Skeletal muscle satellite cell (primary cell): ENCODE measurements around the gene HTR2A.
A peak's percentile ranks its signal among the peaks of the same experiment; 100 is the strongest.

Source experiments
- H3K27me3 ChIP-seq: 2 replicates; pipeline ENCODE4 v1.7.0; 2013; ENCODE audit warnings: low read length; ENCODE audit not compliant: control insufficient read depth, insufficient read depth
- H3K36me3 ChIP-seq: 2 replicates; pipeline ENCODE4 v1.7.0; 2013; ENCODE audit warnings: mild to moderate bottlenecking, control low read depth, low read length; ENCODE audit not compliant: insufficient read depth
- H3K4me1 ChIP-seq: 2 replicates; pipeline ENCODE4 v1.7.0; 2013; ENCODE audit warnings: low read length; ENCODE audit not compliant: control insufficient read depth, insufficient read depth
- H3K4me2 ChIP-seq: 2 replicates; pipeline ENCODE4 v1.7.0; 2013; ENCODE audit warnings: mild to moderate bottlenecking, low read length
- H3K4me3 ChIP-seq: 2 replicates; pipeline ENCODE4 v1.7.0; 2013; ENCODE audit warnings: low read length
- H3K9ac ChIP-seq: 2 replicates; pipeline ENCODE4 v1.7.0; 2013; ENCODE audit warnings: mild to moderate bottlenecking, low read depth, low read length, moderate library complexity
- H3K9me3 ChIP-seq: replicated peaks from 2 replicates; pipeline ENCODE4 v1.7.0; 2013; ENCODE audit warnings: mild to moderate bottlenecking, control low read depth, low read length

The HTR2A gene

DNA sequence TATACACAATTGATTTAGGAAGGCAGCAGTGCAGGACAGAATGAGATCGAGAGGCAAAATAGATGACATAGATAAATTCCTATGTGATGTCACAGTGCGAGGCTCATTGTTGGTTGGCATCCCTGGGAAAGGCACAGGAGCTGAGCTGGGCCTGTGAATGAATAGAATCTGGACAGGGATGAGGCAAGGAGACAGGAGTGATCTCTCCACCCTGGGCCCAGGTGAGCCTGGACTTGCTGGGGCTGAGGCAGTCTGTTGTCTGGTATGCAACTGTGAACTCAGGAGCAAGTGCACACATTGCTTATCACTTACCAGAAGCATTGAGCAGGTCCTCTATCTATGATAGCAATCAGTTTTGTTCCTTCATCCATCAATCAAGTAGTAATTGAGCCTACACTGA lies 51.7 kb downstream of the HTR2A start:
- Histone ChIP-seq H3K36me3 (no peaks in the 10 kb centered on the region), H3K4me3 (no peak overlapping the region), H3K4me1 (no peaks in the 10 kb centered on the region), H3K27me3 (no peaks in the 10 kb centered on the region), H3K4me2 (no peak overlapping the region), H3K9me3 (no peaks in the 10 kb centered on the region), H3K9ac (no peak overlapping the region)

- Histone ChIP-seq H3K36me3 (no peaks in the 10 kb centered on the region), H3K27me3 (no peaks in the 10 kb centered on the region), H3K9ac (no peak overlapping the region), H3K9me3 (no peaks in the 10 kb centered on the region), H3K4me2 (no peak overlapping the region), H3K4me1 (no peaks in the 10 kb centered on the region), H3K4me3 (no peak overlapping the region)
These were observed 52.4 kb downstream of the HTR2A start for GRCh38 chr13:46844431-46844830.

- no peak overlapping the region for H3K9ac ChIP-seq
- H3K4me1 ChIP-seq, result no peaks in the 10 kb centered on the region
- no peaks in the 10 kb centered on the region for H3K36me3 ChIP-seq
- no peak overlapping the region for H3K4me2 ChIP-seq
- no peak overlapping the region for H3K4me3 ChIP-seq
- no peaks in the 10 kb centered on the region for H3K27me3 ChIP-seq
- H3K9me3 ChIP-seq, result no peaks in the 10 kb centered on the region
These were observed 57.5 kb downstream of the HTR2A start for GRCh38 chr13:46839399-46839798.

DNA sequence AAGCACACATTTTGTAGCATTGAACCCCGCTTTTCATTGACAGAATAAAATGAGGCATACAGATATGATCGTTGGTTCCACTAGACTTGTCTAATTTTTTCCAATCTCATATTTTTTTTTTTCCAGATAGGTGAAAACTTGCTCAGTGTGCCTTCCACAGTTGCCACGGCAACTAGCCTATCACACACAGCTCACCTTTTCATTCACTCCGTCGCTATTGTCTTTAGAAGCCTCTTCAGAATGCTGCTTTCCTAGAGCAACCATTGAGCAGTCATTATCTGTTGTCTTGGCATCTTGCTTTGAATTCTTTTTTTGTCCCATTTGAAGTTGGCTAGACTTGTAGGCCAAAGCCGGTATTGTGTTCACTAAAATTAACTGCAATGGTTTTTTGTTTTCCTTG lies 62.2 kb downstream of the HTR2A start:
- H3K36me3 ChIP-seq, result no peaks in the 10 kb centered on the region
- no peaks in the 10 kb centered on the region for H3K4me1 ChIP-seq
- no peak overlapping the region for H3K9ac ChIP-seq
- no peak overlapping the region for H3K4me3 ChIP-seq
- H3K4me2 ChIP-seq, result no peak overlapping the region
- H3K9me3 ChIP-seq, result no peaks in the 10 kb centered on the region
- no peaks in the 10 kb centered on the region for H3K27me3 ChIP-seq

DNA sequence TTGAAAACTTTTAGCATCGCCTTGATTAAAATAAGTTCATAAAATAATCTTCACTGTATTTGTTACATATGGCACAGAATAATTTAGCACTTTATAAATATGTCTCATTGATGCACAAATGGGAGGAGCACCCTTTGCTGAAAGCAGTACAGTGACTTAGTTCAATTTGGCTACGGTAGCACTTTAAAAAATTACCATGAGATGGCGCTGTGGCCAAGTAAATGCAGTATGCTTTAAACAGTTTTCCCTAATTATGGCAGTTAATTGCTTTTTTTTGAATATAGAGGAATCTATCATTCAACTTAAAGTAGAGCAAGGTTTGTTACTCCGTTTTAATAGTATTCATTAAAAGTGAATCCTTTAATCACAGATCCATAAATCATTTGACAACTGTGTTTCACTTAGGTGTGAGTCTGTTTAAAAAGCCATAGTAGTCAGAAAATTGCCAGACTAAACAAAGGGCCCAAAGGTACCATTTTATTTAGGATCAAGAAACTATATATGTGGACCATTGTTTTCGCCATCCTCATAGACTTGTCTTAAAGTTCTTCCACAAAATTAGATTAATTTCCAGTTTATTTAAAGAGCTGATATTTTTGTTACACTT lies 65.2 kb downstream of the HTR2A start:
- Histone ChIP-seq H3K4me2 (no peak overlapping the region), H3K9me3 (no peaks in the 10 kb centered on the region), H3K4me1 (no peaks in the 10 kb centered on the region), H3K27me3 (no peaks in the 10 kb centered on the region), H3K4me3 (no peak overlapping the region), H3K36me3 (no peaks in the 10 kb centered on the region), H3K9ac (no peak overlapping the region)

- no peaks in the 10 kb centered on the region for H3K9me3 ChIP-seq
- H3K4me3 ChIP-seq, result no peak overlapping the region
- no peaks in the 10 kb centered on the region for H3K36me3 ChIP-seq
- no peak overlapping the region for H3K4me2 ChIP-seq
- no peak overlapping the region for H3K9ac ChIP-seq
- no peaks in the 10 kb centered on the region for H3K4me1 ChIP-seq
- no peaks in the 10 kb centered on the region for H3K27me3 ChIP-seq
These were observed 66.3 kb downstream of the HTR2A start for GRCh38 chr13:46830405-46831005.

DNA sequence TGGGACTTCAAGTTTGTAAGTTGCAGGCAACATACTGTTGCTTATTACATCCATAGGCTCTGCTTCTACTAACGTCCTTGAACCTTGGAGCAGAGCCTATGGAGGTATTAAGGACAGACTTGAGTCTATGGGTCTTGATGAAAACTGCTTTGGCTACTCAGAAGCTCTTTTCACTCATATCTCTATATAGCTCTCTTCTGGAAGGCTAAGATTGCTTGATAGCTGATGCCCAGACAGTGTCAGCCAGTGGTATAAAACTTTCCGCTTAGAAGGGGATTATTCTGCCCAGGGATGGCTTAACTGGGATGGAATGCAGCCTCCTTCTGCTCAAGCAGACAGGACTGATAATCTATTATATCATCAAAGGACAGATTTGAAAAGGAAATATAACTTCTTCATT lies 74.3 kb downstream of the HTR2A start:
- Histone ChIP-seq H3K4me2 (no peak overlapping the region), H3K9ac (no peak overlapping the region), H3K4me3 (no peak overlapping the region), H3K36me3 (no peaks in the 10 kb centered on the region), H3K9me3 (no peaks in the 10 kb centered on the region), H3K27me3 (no peaks in the 10 kb centered on the region), H3K4me1 (no peaks in the 10 kb centered on the region)

DNA sequence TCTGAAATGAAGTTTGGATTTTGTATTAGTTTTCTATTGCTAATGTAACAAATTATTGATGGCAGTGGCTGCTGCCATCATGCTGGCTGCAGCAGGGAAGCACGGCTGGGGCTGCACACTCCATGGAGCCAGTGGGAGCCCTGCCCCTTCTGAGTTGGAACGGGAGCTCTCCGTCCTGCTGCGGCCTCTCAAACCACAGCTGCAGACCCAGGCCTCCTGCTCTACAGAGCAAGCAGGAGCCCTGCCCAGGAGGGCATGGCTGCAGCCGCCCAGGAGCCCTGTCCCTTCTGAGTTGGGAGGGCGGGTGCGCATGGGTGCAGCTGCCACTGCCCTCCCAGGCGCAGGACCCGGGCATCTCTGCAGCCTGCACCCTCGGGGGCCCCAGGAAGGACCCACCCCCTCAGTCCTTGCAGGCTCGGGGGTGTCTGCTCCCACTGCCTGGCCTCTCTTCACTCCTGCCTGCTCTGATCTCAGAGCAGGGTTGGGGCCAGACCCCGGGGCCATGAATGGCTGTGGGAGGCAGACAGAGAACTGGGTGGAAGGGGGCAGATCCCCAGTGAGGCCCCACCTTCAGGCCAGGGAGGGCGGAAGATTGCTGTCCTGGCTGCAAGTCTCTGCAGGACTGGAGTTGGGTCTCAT lies 78.9 kb downstream of the HTR2A start:
- Histone ChIP-seq H3K27me3 (no peaks in the 10 kb centered on the region), H3K9ac (no peak overlapping the region), H3K9me3 (no peaks in the 10 kb centered on the region), H3K4me2 (no peak overlapping the region), H3K36me3 (no peaks in the 10 kb centered on the region), H3K4me3 (no peak overlapping the region), H3K4me1 (no peaks in the 10 kb centered on the region)

GRCh38 chr13:46817095-46817494 lies 79.8 kb downstream of the HTR2A start:
- H3K9me3 ChIP-seq, result no peaks in the 10 kb centered on the region
- H3K36me3 ChIP-seq, result no peaks in the 10 kb centered on the region
- no peak overlapping the region for H3K4me2 ChIP-seq
- H3K4me3 ChIP-seq, result no peak overlapping the region
- no peaks in the 10 kb centered on the region for H3K4me1 ChIP-seq
- no peaks in the 10 kb centered on the region for H3K27me3 ChIP-seq
- no peak overlapping the region for H3K9ac ChIP-seq

- H3K9ac ChIP-seq, result no peak overlapping the region
- H3K9me3 ChIP-seq, result no peaks in the 10 kb centered on the region
- H3K4me1 ChIP-seq, result no peaks in the 10 kb centered on the region
- H3K4me3 ChIP-seq, result no peak overlapping the region
- no peak overlapping the region for H3K4me2 ChIP-seq
- H3K27me3 ChIP-seq, result no peaks in the 10 kb centered on the region
- H3K36me3 ChIP-seq, result no peaks in the 10 kb centered on the region
These were observed 80.5 kb downstream of the HTR2A start for GRCh38 chr13:46816371-46816770.

- no peak overlapping the region for H3K9ac ChIP-seq
- H3K27me3 ChIP-seq, result no peaks in the 10 kb centered on the region
- H3K4me1 ChIP-seq, result peaks cover 10% of the 10 kb centered on the region
- H3K36me3 ChIP-seq, result no peaks in the 10 kb centered on the region
- no peak overlapping the region for H3K4me2 ChIP-seq
- no peak overlapping the region for H3K4me3 ChIP-seq
- no peaks in the 10 kb centered on the region for H3K9me3 ChIP-seq
These were observed 84.5 kb downstream of the HTR2A start for GRCh38 chr13:46812301-46812797.

GRCh38 chr13:46810440-46810839 lies 86.4 kb downstream of the HTR2A start:
- no peaks in the 10 kb centered on the region for H3K27me3 ChIP-seq
- peak overlapping the region; percentile 14 for H3K4me2 ChIP-seq
- no peaks in the 10 kb centered on the region for H3K9me3 ChIP-seq
- no peak overlapping the region for H3K4me3 ChIP-seq
- H3K9ac ChIP-seq, result no peak overlapping the region
- peaks cover 10% of the 10 kb centered on the region for H3K4me1 ChIP-seq
- no peaks in the 10 kb centered on the region for H3K36me3 ChIP-seq
